Left lung (tissue), 10 donors: ENCODE data around the gene GRSF1. TPM values are rescaled to one million over a fixed set of nuclear protein-coding genes. Genes with fewer than 3 reads are reported as not detected.

Source experiments
- ATAC-seq: fragments of 200-7000 bp; cut with Tn5 transposase; one replicate; pipeline ENCODE4 v1.9.1; 2020; ENCODE audit warnings: moderate library complexity
- DNase-seq, 4 donors: peaks; one replicate each; pipeline ENCODE4 v3.0.0-alpha.2; 2013 to 2020
- H3K27ac ChIP-seq, 2 donors: fragments of 200-600 bp; sonication (generic) in 1 of 2; one replicate each; pipeline versions ENCODE4 v1.5.0 to v1.8.0; 2020 to 2021
- H3K27me3 ChIP-seq, 2 donors: fragments of 200-600 bp; sonication (generic) in 1 of 2; one replicate each; pipeline versions ENCODE4 v1.5.0 to v1.8.0; 2020 to 2021
- H3K36me3 ChIP-seq, 2 donors: fragments of 200-600 bp; sonication (generic) in 1 of 2; one replicate each; pipeline versions ENCODE4 v1.5.0 to v1.8.0; 2020 to 2021
- H3K4me1 ChIP-seq, 2 donors: fragments of 200-600 bp; one replicate each; pipeline ENCODE4 v1.8.0; 2021
- H3K4me3 ChIP-seq, 2 donors: fragments of 200-600 bp; sonication (generic) in 1 of 2; one replicate each; pipeline versions ENCODE4 v1.5.0 to v1.8.0; 2020 to 2021; ENCODE audit warnings: mild to moderate bottlenecking in 1 of 2
- H3K9me3 ChIP-seq, 2 donors: fragments of 200-600 bp; sonication (generic) in 1 of 2; one replicate each; pipeline versions ENCODE4 v1.5.0 to v1.8.0; 2020 to 2021
- intact Hi-C, 2 donors: fragments of 100-400 bp; cut with DNase I; formaldehyde crosslinking; loops; one replicate each; pipeline versions ENCODE4 v1.11.2 to v1.14.2; 2022
- polyA plus RNA-seq, 6 donors: library from polyadenylated mRNA; unstranded; fragments of 120-200 nt; gene quantifications; one replicate each; pipeline ENCODE4 v1.2.1, GENCODE V29; 2013; ENCODE audit not compliant: insufficient read length in 6 of 6
- total RNA-seq, 2 donors: library from RNA; stranded (reverse); fragmentation: NEBNext Ultra II Directional; extraction: Animal tissue kit (Norgen Biotek cat#: 25700); gene quantifications; one replicate each; pipeline ENCODE4 v1.2.1, GENCODE V29; 2021
- TF ChIP-seq, protein P1 (sequence below), 2 donors: fragments of 200-600 bp; sonication (generic) in 1 of 2; IDR thresholded peaks; one replicate each; pipeline versions ENCODE4 v1.5.0 to v1.8.0; 2021; ENCODE audit warnings: antibody characterized with exemption in 2 of 2
- donor health status: DM: no; HTN: yes; CAD: no.
- donor health status: DM: no; HTN: no; CAD: no.

GRSF1 gene
- total and polyA plus RNA-seq, 8 donors: 60.3 to 143 (median 128) TPM

DNA sequence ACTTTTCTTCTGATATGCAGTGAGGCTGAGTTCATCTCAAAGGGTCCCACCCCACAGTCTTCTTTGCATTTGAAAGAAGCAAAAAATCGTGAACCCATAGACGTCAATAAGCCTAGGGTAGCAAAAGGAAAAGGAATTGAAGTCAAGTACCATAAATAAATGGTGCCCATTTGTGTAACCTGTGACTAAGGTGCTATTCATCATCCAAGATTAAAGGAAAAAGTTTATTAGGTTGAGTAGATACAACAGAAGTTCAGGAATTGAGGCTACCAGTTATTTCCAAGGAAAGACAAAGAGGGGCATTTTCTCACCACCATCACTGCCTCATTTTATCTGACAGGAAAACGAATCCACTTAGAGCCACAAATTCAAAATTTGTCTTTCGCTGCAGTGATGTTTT, 18.8 kb upstream of the GRSF1 start:
- Histone ChIP-seq H3K27me3 (no peaks in the 10 kb centered on the region), H3K4me1 (no peaks in the 10 kb centered on the region), H3K4me3 (no peak overlapping the region), H3K27ac (no peak overlapping the region), H3K9me3 (no peaks in the 10 kb centered on the region), H3K36me3 (no peaks in the 10 kb centered on the region)
- intact Hi-C loops: no loop called here
- ATAC-seq: no peak
- no peak for DNase-seq
- TF ChIP-seq, protein P1, sequence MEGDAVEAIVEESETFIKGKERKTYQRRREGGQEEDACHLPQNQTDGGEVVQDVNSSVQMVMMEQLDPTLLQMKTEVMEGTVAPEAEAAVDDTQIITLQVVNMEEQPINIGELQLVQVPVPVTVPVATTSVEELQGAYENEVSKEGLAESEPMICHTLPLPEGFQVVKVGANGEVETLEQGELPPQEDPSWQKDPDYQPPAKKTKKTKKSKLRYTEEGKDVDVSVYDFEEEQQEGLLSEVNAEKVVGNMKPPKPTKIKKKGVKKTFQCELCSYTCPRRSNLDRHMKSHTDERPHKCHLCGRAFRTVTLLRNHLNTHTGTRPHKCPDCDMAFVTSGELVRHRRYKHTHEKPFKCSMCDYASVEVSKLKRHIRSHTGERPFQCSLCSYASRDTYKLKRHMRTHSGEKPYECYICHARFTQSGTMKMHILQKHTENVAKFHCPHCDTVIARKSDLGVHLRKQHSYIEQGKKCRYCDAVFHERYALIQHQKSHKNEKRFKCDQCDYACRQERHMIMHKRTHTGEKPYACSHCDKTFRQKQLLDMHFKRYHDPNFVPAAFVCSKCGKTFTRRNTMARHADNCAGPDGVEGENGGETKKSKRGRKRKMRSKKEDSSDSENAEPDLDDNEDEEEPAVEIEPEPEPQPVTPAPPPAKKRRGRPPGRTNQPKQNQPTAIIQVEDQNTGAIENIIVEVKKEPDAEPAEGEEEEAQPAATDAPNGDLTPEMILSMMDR (IDR thresholded peaks at IDR 0.05): no peak

DNA sequence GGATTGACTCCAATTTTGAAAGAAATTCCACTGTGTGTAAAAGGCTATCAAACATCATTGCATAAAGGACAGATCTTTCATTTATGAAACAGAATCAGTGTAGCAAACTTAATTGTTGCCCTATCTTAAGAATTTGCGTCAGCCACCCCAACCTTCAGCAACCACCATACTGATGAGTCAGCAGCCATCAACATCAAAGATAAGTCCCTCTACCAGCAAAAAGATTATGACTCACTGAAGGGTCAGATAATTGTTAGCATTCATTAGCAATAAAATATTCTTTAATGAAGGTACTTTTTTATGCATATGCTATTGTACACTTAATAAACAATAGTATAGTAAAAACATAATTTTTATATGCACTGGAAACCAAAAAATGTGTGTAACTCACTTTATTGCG, 15.8 kb upstream of the GRSF1 start:
- H3K27me3 ChIP-seq: no peaks in the 10 kb centered on the region
- H3K4me1 ChIP-seq: no peaks in the 10 kb centered on the region
- DNase-seq: no peak
- H3K4me3 ChIP-seq: no peak overlapping the region
- no peak for ATAC-seq
- intact Hi-C loops: no loop called here
- TF ChIP-seq, protein P1 (IDR thresholded peaks at IDR 0.05): no peak
- H3K36me3 ChIP-seq: no peaks in the 10 kb centered on the region
- H3K9me3 ChIP-seq: no peaks in the 10 kb centered on the region
- no peak overlapping the region for H3K27ac ChIP-seq

DNA sequence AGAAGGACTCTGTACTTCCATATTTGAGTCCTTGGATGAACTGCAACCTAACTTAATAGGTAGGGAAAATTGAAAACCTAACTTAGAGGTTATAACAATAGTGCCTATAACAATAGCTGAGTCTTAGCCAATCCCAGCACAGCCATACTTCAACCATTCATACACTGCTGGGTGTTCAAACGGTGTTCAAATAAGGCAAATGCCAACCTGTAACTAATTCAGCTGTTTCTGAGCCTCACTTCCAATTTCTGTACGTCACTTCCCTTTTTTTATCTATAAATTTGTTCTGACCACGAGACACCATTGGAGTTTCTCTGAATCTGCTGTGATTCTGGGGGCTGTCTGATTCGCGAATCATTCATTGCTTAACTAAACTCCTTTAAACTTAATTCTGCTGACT, 9.6 kb upstream of the GRSF1 start:
- ATAC-seq: no peak
- Histone ChIP-seq H3K36me3 (no peaks in the 10 kb centered on the region), H3K9me3 (no peaks in the 10 kb centered on the region), H3K4me3 (no peak overlapping the region), H3K27ac (no peak overlapping the region), H3K4me1 (peaks cover 0 to 5% of the 10 kb centered on the region in 2 donors), H3K27me3 (no peaks in the 10 kb centered on the region)
- no peak for DNase-seq
- TF ChIP-seq, protein P1 (IDR thresholded peaks at IDR 0.05): no peak
- intact Hi-C loops: no loop called here

DNA sequence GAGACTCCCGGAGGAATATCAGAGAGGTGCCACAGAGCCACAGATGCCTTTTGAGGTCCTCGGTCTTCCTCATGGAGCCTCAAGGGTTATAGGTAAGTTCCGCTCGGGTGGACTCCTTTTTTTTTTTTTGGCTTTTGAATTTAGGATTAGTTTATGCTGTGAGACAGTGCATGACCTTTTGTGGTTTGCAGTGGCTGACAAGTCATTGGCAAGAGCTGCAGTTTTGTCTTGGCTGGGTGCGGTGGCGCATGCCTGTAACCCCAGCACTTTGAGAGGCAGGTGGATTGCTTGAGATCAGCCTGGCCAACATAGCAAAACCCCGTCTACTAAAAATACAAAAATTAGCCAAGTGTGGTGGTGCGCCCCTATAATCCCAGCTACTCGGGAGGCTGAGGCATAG, 4.5 kb upstream of the GRSF1 start:
- TF ChIP-seq, protein P1 (IDR thresholded peaks at IDR 0.05): no peak
- DNase-seq: no peak
- H3K4me3 ChIP-seq: no peak overlapping the region
- no peak for ATAC-seq
- no peaks in the 10 kb centered on the region for H3K27me3 ChIP-seq
- no peak overlapping the region for H3K27ac ChIP-seq
- peaks cover 0 to 5% of the 10 kb centered on the region in 2 donors for H3K4me1 ChIP-seq
- H3K9me3 ChIP-seq: no peaks in the 10 kb centered on the region
- H3K36me3 ChIP-seq: no peaks in the 10 kb centered on the region
- intact Hi-C loops: no loop called here

DNA sequence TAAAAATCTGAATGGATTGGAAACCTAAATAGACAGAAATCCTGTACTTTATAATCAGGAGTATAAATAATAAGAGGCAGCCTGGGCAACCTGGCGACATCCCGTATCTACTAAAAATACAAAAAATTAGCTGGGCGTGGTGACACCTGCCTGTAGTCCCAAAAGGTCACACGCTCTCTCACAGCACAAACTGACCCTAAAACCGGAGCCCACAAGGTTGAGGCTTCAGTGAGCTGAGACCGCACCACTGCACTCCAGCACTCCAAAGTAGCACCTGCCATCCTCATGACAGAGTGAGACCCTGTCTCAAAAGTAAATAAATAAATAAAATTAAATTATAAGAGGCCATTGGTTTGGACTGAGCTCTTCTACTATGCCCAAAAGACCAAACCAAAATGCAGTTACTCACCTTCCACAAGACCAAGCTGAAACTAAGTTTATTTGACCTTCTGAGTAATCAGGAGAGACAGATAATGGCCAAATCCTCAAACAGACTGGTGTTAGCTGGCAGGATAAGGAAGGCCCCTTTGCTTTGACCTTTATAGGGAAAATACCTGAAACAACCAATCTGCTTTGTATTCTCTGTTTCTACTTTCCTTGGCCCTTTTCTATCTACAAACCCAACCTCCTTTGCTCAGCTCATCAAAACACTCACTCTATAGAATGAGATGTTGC, 3.2 kb upstream of the GRSF1 start:
- Histone ChIP-seq H3K9me3 (no peaks in the 10 kb centered on the region), H3K27me3 (no peaks in the 10 kb centered on the region), H3K36me3 (no peaks in the 10 kb centered on the region), H3K27ac (no peak overlapping the region), H3K4me1 (peaks cover 4 to 14% of the 10 kb centered on the region in 2 donors), H3K4me3 (no peak overlapping the region)
- no peak for ATAC-seq
- TF ChIP-seq, protein P1 (IDR thresholded peaks at IDR 0.05): no peak
- DNase-seq: no peak
- intact Hi-C loops: no loop called here
